GM19452 (cell line): ENCODE data around the gene PHF5A.
A peak's percentile ranks its signal among the peaks of the same experiment; 100 is the strongest.

Source experiments
- ATAC-seq: cut with Tn5 transposase; IDR thresholded peaks from one replicate; pipeline ENCODE4 v1.9.1; 2021; ENCODE audit not compliant: unreplicated experiment

PHF5A gene, protein sequence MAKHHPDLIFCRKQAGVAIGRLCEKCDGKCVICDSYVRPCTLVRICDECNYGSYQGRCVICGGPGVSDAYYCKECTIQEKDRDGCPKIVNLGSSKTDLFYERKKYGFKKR

DNA sequence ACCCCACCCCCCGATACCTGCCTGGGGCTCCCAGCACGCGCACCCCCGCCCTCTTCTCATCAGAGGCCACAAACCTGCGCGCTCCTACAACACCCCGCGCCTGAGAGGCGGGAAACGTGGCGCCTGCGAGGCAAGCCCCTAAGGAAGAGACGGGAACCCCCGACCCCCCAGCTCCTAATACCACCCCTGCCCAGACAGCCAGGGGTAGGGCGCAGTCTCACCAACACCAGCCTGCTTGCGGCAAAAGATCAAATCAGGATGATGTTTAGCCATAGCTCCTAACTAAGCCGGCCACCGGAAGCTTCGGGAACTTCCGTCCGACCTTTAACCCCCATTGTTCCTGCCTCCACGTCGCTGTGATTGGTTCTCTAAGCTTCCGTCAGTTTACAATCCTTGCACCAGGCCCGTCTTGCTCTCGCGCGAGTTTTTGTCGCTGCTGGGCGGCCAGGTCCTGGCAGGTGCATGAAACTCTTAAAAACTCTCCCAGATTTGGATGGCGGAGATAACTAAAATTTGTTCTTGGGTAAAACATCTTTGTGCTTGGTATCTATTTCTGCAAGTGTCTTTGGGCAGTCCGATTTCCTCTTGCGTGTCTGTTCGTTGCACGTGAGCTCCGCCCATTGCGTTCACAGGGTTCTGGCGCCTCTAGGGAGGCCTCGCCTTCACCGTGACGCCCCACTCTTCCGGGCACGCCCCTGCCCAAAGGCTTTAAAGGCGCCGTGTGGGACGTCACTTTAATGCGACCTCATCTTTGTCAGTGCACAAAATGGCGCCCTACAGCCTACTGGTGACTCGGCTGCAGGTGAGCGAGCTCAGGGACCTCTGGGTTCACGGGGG is at the start of gene PHF5A, which contains the start of gene ACO2:
Gene PHF5A (minus strand): TSS at position 312 of the 837 bp plus-strand sequence. CDS start 39 bp downstream, at position 273.
Gene ACO2 (plus strand): TSS at position 737 of the 837 bp plus-strand sequence. CDS start 30 bp downstream, at position 767.
- ATAC-seq: peak; percentile 87

DNA sequence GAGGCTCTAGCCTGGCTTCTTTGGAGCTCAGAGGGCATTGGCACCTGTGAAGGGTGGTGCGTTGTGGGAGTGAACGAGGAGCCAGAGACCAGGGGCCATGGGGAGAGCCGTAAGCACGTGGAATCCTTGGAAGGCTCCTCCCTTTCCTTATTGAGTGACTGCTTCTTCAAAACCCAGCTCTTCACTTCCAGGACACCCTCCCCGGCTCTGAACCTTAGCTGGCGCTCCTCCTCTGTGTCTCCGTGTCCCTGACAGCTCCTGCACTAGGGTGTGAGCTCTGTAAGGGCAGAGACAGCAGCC is 49.5 kb upstream of the PHF5A start:
- ATAC-seq: no peak

DNA sequence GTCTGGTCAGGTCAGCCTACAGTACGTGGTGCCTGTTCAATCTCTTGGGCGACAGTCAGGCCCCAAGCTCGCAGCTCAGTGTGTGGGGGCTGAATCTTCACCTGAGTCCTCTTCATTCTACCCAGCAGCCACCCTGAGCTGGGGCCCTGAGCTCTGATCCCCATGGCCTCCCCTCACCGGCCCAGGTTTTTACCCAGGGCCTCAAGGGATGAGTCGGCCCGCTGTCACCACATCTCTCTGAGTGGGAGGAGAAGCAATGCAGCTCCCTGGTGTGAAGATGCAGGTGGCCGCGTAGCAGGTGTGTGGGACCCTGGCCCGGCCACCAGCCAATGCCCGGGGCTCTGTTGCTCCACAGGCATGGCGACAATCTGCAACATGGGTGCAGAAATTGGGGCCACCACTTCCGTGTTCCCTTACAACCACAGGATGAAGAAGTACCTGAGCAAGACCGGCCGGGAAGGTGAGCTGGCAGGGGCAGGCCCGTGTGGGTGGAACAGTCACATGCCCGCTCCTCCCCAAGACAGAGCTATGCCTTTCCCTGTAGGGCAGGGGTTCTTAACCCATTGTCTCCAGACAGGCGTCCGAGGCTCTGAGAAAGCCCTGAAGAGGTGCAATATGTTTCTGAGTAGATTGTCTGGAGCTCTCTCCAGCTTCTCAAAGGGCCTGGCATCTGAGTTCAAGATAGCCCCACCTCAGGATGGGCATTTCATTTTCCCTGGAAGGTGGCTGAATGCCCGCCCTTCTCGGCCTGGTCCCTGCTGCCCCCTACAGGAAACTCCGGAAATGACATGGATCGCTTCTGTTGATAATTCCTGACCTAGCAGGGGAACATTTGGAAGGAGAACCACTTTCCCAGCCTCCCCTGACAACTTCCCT is 48.9 kb upstream of the PHF5A start:
- no peak for ATAC-seq

DNA sequence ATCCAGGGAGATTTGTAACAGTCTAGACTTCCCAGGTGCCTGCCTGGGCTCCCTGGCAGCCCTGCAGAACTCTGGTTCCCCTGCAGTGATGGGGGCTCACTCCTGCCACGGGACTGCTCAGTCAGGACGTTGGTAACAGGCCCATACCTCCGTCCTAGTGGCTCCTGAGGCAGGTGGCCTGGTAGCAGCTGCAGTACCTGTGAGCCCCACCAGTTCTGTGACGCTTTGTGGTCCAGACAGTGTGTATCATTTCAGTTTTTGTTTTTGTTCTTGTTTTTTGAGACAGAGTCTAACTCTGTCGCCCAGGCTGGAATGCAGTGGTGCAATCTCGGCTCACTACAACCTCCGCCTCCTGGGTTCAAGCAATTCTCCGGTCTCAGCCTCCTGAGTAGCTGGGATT is 48.0 kb upstream of the PHF5A start:
- no peak for ATAC-seq

DNA sequence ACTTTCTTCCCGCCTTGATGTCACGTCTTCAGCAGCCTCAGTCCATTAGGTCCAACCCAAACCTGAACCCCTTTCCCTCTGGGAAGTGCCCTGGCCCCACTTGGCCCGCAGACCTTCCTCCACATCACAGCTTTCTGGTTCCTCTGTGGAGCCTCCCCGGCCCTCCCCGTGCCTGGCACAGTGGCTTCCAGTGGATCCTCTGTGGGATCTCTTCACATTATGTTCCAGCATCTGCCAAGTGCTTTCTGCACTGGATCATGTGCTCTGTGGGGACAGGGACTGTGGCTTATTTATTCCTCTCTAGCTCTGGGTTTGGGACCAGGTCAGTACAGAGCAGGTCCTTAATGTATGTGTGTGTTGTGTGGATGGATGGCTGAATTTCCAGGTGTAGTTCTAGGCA is 44.9 kb upstream of the PHF5A start:
- no peak for ATAC-seq

DNA sequence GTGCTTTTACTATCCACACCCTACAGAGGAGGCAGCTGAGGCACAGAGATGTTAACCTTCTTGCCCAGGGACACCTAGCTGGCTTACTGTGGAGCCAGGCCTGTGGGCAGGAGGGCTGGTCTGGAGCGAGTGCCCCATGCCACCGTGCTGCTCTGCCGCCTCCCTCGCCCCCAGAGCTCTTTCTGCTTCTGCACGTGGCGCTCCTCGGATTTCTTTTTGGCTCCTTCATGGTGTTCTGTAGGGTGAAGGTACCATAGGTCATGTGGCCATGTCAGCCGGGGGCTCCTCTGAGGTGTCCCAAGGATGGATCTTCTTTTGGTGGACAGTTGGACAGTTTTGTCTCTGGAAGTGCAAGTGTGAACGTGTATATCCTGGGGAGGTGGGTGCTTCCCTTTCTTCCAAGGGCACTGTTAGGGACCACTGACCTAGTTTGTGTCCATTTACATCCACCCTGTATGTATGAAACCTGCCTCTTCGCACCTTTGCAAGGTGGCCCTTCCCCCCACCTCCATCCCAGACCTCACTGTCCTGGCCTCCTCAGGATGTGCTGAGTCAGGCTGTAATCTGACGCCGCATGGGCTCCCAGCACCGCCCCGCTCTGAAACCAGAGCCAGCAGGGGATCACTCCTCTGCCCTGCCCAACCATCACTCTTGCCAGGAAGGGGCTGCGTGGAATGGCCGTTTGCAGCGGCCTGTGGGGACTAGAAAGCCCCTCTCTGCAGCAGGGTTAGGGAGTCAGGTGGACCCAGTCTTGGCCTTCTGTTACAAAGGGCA is 44.1 kb upstream of the PHF5A start:
- ATAC-seq: no peak

DNA sequence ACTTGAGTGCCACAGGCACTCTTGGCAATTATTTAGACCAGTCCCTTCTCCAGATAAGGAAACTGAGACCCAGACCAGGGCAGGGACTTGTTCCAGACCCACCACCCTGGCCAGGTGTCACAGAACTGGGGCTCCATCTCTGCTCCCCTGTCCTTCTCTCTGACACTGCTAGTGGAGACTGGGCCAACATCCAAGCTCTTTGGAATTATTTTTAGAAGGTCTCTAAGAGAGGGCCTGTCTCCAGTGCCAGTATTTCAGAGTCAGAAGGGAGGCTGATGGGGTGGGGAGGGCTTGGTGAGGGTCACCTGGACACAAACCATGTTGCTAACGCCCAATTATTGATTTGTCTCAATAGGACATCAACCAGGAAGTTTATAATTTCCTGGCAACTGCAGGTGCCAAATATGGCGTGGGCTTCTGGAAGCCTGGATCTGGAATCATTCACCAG is 43.1 kb upstream of the PHF5A start:
- no peak for ATAC-seq

DNA sequence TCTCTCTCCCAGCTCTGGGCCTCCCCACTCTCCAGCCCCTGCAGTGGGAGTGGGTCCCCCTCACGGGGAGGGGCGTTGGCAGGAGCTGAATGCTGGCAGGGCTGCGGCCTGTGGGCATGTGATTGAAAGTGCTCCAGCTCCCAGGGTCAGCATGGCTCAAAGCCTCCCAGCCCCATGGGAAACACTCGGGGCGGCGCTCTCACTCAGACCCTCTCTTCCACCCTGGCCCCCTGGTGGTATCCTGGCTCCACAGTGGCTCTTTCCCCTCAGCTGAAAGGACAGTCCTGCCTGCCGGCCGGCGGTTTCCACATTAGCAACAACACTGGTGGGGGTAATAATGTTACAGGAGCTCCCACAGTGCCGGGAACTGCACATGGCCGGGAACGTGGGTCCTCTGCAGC is 40.3 kb upstream of the PHF5A start:
- no peak for ATAC-seq

DNA sequence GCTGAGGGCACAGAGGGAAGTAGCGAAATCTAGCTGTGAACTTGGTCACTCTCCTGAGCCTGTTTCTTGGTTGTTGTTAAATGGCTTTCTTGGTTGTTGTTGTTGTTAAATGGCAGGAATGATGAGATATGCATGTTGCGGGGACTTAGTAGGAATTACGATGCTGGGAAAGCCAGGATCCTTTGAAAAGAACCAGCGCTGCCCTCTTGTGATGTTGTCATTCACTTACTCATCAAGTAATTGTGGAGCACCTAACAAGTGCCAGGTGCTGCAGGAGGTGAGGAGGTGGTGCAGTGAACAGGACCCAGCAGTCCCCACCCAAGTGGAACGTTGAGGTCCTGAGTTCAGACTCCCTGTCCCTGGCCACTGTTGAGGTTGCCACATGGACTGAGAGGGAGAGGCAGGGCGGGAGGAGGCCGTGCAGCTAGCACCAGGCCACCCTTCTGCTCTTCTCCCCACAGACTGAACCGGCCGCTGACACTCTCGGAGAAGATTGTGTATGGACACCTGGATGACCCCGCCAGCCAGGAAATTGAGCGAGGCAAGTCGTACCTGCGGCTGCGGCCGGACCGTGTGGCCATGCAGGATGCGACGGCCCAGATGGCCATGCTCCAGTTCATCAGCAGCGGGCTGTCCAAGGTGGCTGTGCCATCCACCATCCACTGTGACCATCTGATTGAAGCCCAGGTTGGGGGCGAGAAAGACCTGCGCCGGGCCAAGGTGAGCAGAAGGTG is 39.0 kb upstream of the PHF5A start:
- no peak for ATAC-seq

DNA sequence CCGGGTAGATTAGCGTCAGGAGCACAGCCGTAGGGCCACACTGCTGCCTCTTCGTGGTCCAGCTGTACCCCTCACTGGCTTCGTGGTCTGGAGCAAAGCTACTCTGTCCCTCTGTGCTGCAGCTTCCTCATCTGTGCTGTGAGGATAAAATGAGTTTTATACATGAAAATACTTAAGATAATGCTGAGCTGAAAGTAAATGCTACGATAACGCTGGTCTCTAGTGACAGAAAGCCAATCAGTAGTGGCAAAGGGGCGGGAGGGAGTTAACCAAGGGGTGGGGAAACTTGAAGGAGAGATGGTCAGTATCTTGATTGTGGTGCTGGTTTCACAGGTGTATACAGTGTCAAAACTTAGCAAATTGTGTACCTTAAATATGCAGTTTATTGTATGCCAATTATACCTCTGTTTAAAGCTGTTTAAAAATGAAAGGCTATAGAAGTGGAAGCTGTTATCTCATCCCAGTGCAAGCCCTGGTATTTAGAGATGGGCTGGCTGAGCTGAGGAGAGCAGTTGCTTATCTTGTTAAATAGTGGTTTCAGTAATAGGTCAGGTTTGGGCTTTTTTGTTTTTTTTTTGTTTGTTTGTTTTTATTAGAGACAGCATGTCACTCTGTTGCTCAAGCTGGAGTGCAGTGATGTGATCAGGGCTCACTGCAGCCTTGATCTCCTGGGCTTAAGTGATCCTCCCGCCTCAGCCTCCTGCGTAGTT is 37.2 kb upstream of the PHF5A start:
- no peak for ATAC-seq

DNA sequence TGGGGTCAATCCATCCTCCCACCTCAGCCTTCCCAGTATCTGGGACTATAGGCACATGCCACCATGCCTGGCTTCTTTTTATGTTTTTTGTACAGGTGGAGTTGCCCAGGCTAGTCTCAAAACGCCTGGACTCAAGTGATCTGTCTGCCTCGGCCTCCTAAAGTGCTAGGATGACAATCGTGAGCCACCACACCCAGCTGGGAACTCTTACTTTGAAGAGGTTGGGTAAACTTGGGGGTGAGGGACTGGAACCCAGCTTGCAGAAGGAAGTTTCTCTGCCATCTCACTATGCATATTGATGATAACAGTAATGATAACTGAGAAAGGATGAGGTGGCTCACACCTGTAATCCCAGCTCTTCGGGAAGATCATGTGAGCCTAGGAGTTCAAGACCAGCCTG is 36.3 kb upstream of the PHF5A start:
- no peak for ATAC-seq

DNA sequence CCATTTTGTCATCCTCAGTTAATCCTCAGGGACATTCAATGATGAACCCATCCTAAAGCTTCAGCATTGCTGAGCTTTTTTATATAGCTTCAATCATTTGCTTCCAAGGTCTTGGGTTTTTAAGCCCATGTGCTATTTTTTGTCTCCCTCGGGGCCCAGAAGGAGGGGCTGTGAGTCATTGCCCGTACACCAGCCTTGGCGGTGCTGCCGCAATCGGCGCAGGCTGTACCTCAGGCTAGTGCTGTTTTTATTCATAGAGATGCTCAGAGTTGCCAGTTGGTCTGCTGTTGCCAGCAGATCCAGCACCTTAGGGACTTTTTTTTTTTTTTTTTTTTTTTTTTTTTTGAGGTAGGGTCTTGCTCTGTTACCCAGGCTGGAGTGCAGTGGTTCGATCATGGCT is 35.9 kb upstream of the PHF5A start:
- no peak for ATAC-seq

DNA sequence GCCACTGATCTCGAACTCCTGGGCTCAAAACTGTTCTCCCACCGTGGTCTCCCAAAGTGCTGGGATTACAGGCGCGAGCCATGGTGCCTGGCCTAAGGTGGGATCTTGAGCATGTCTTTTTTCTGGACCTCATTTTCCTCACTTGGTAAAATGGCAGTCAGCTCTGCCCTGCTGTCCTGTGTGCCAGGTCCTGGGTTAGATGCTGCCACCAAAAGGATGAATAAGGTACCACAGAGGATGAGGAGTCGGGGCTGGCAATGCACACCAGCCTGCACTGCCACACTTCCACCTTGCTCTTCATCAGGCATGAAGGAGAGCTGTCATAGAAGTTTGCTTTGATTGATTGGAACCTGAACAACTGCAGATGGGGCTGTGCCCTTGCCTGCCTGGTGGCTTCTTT is 32.7 kb upstream of the PHF5A start:
- ATAC-seq: no peak

DNA sequence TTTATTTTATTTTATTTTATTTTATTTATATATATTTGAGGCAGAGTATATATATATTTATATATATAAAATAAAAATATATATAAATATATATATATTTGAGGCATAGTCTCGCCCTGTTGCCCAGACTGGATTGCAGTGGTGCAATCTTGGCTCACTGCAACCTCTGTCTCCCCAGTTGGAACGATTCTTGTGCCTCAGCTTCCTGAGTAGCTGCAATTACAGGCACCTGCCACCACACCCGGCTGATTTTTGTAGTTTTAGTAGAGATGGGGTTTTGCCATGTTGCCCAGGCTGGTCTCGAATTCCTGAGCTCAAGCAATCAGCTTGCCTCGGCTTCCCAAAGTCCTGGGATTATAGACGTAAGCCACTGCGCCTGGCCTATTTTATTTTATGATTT is 31.8 kb upstream of the PHF5A start:
- no peak for ATAC-seq

DNA sequence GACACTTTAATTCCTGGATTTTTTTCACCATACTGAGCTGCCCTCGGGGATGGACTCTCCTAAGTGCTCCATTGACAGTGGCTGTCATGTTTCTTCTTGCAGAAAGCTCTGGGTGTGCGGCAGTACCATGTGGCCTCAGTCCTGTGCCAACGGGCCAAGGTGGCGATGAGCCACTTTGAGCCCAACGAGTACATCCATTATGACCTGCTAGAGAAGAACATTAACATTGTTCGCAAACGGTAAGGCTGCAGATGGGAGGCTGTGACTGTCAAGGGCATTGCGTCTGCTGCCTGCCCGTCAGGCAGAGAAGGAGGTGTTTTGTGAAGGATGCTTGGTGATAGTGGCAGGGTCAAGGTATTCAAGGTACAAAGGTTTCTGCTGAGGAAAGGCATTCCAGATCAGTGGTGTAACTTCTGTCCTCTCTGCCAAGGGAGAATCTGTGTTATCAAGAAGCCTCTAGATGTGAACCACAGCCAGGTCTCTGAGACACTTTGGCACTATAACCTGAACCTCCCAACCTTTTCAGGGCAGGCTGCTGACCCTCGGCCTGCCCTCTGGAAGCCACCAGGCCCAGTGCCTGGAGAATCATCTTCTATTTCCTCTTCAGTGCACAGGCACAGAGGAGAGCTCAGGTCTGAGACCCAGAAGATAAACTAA is 31.3 kb upstream of the PHF5A start:
- ATAC-seq: no peak

DNA sequence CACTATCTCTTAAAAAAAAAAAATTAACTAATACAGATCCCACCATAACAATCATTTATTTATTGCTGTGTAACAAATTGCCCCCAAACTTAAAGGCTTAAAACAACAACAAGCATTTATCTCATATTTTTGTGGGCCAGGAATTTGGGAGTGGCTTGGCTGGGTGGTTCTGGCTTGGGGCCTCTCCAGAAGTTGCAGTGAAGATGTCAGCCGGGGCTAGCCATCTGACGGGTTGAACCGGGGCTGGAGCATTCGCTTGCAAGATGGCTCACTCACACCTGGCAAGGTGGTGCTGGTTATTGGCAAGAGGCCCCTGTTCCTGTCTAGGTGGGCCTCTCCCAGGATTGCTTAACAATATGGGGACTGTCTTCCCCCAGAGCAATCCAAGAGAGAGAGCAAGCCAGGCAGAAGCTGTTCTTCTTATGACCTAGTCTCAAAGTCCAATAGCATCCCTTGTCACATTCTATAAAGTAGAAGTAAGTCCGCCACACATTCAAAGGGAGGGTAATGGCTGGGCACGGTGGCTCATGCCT is 29.9 kb upstream of the PHF5A start:
- ATAC-seq: no peak

DNA sequence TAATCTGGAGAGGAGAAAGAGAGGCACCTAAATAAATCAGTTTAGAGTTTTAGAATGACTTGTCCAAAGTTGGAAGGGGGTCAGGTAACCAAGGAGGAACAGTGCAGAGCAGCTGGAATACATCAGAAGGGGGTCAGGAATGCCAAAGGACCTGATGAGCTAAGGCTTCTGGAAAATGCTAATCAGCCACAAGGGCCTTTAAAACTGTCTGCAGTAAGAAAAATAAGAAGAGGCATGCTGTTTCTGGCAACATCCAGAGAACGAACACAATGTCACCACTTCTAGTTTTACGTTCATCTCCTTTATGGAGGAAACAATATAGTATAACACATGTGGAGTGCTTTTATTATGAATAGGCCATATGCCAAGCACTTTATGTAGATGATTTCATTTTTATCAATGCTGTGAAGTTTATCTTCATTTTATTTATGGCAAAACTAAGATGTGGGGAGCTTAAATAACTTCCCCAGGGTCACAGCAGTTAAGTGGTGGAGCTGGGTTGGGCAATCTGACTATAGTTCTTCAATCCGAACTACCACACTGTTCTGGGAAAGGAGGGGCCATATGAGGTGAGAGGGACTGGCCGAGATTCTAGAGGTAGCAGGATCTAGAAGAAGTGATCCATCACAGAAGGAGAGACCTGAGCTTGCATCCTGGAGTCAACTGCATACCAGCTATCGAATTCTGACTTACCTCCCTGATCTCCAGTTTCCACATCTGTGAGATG is 23.0 kb upstream of the PHF5A start:
- no peak for ATAC-seq

DNA sequence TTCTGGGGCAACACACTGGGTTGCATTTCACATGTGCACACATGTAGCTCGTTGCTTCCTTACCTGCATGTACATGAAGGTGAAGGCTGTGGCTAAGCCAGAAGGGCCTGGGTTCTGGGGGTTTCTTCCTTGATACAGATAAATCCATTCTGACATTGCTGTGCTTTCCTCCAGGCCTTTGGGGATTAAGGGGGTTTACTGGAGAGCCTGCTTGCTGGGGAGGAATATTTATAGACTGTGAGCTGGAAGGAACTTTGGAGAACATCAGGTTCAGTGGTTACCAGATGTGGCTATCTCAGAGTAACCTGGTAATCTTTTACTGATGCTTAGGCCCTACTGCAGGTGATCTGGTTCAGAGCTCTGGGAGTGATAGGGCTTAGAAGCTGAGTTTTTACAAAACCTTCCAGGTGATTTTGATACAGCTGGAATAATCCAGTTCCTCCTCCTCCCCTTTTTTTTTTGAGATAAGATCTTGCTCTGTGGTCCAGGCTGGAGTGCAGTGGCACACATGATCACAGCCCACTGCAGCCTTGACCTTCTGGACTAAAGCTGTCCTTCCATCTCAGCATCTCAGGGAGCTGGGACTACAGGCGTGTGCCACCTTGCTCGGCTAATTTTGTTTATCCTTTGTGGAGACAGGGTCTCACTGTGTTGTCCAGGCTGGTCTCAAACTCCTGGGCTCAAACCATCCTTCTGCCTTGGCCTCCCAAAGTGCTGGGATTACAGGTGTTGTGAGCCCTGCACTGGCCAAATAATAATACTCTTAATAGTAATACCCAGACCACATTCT is 20.3 kb upstream of the PHF5A start:
- no peak for ATAC-seq
